ENCODE data around the gene RIMKLB. TPM values are rescaled to one million over a fixed set of nuclear protein-coding genes. Genes with fewer than 3 reads are reported as not detected.
A peak's percentile ranks its signal among the peaks of the same experiment; 100 is the strongest.
"Not testable (repeated sequence)": the region's sequence is repeated elsewhere in the genome, so short reads cannot be mapped to it uniquely, and the experiment has no call there.

The RIMKLB gene
- total RNA-seq, 2 experiments from 2014 or later: 1.1 to 2.1 TPM

- H3K36me3 Mint-ChIP-seq; DNase-seq; H3K27ac Mint-ChIP-seq; ATAC-seq; H3K4me1 Mint-ChIP-seq; H3K4me3 Mint-ChIP-seq; H3K27me3 Mint-ChIP-seq; H3K9me3 Mint-ChIP-seq (ENCODE audit: low read depth); CTCF ChIA-PET: not testable (repeated sequence)
These were observed 62.3 kb downstream of the RIMKLB start for GRCh38 chr12:8760076-8760475.

- H3K27ac Mint-ChIP-seq; CTCF ChIA-PET; H3K9me3 Mint-ChIP-seq (ENCODE audit: low read depth); H3K4me1 Mint-ChIP-seq; H3K27me3 Mint-ChIP-seq; ATAC-seq; DNase-seq; H3K4me3 Mint-ChIP-seq; H3K36me3 Mint-ChIP-seq: not testable (repeated sequence)
These were observed 64.9 kb downstream of the RIMKLB start for GRCh38 chr12:8762701-8763100.

- H3K27me3 Mint-ChIP-seq; ATAC-seq; H3K27ac Mint-ChIP-seq; H3K4me3 Mint-ChIP-seq; H3K36me3 Mint-ChIP-seq; H3K4me1 Mint-ChIP-seq; DNase-seq; H3K9me3 Mint-ChIP-seq (ENCODE audit: low read depth); CTCF ChIA-PET: not testable (repeated sequence)
These were observed 68.3 kb downstream of the RIMKLB start for GRCh38 chr12:8766121-8766520.

DNA sequence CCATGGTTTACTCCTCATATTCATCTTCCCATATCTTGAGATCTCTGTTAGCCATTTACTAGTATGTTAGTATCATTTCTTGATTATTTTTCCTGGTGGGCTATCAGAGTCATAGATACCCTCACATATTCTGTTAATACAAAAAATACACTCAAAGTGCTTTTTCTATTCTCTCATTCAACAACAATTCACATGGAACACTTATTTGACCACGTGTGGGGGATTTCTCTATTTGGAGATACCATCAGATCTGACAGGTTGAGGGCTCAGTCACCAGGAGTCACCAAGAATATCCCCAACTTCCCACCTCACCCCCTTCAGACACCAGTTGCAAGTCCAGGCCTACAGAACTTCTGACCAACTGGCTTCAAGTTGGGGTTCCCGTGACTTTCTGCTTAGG is 72.7 kb downstream of the RIMKLB start:
- Mint-ChIP-seq H3K27me3 (no peaks in the 10 kb centered on the region), H3K36me3 (no peaks in the 10 kb centered on the region)
- CTCF ChIA-PET: no interaction called here

GRCh38 chr12:8771072-8771471 is 73.3 kb downstream of the RIMKLB start:
- CTCF ChIA-PET: interaction anchor here (1.5 kb wide), 1 partner anchor 119 kb away, joined by 4 read pairs; no protein-coding TSS in a partner anchor
- Mint-ChIP-seq H3K27ac (no peak overlapping the region), H3K4me1 (no peaks in the 10 kb centered on the region), H3K9me3 (ENCODE audit: low read depth) (no peaks in the 10 kb centered on the region), H3K36me3 (no peaks in the 10 kb centered on the region), H3K4me3 (no peak overlapping the region), H3K27me3 (no peaks in the 10 kb centered on the region)
- ATAC-seq (no peak), DNase-seq (no peak)

More for the DNA sequence above, 72.7 kb downstream of the RIMKLB start:
- Mint-ChIP-seq H3K4me3 (no peak overlapping the region), H3K4me1 (no peaks in the 10 kb centered on the region), H3K9me3 (ENCODE audit: low read depth) (no peaks in the 10 kb centered on the region), H3K27ac (no peak overlapping the region)
- DNase-seq (no peak), ATAC-seq (no peak)

DNA sequence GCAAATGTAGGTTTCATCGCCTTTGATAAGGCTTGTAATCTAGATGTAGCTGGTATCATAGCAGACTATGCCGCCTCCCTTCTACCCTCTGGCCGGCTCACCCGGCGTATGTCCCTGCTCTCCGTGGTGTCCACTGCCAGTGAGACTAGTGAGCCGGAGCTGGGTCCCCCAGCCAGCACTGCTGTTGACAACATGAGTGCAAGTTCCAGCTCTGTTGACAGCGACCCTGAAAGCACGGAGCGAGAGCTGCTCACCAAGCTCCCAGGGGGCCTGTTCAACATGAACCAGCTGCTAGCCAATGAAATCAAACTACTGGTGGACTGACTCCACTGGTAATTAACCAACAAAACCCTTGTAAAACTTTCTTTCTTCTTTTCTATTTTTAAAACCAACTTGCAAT is 75.7 kb downstream of the RIMKLB start:
- ATAC-seq (no peak), DNase-seq (no peak)
- CTCF ChIA-PET: no interaction called here
- Mint-ChIP-seq H3K4me3 (no peak overlapping the region), H3K4me1 (no peaks in the 10 kb centered on the region), H3K9me3 (ENCODE audit: low read depth) (no peaks in the 10 kb centered on the region), H3K27me3 (no peaks in the 10 kb centered on the region), H3K27ac (no peak overlapping the region), H3K36me3 (no peaks in the 10 kb centered on the region)

GRCh38 chr12:8779281-8779680 is 81.5 kb downstream of the RIMKLB start:
- no peaks in the 10 kb centered on the region for H3K36me3 Mint-ChIP-seq
- no peak overlapping the region for H3K4me3 Mint-ChIP-seq
- DNase-seq: no peak
- CTCF ChIA-PET: interaction anchor here (1.1 to 2.3 kb wide), 2 partner anchors 111 to 129 kb away, joined by 3 to 6 read pairs; no protein-coding TSS in a partner anchor
- no peaks in the 10 kb centered on the region for H3K4me1 Mint-ChIP-seq
- no peaks in the 10 kb centered on the region for H3K27me3 Mint-ChIP-seq
- H3K27ac Mint-ChIP-seq: no peak overlapping the region
- ATAC-seq: no peak
- no peaks in the 10 kb centered on the region for H3K9me3 Mint-ChIP-seq (ENCODE audit: low read depth)

DNA sequence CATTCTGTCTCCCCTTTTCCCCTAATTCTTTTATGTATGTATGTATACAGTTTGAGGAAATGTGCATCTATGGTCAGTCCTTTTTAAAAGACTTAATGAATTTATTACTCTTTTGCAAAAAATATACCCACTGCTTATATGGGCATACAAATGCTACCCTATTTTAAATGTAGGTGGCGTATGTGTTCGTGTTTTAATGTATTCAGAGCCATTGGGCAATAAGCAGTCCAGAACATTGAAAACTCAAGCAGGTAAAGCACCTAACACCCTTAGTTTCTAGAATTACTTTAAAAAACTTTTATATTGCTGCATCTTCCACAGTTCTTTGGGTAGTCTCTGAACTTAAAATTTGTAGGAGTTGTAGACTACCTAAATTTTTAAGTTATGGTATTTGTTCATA is 82.1 kb downstream of the RIMKLB start:
- Mint-ChIP-seq H3K9me3 (ENCODE audit: low read depth) (no peaks in the 10 kb centered on the region), H3K27me3 (no peaks in the 10 kb centered on the region), H3K4me1 (no peaks in the 10 kb centered on the region), H3K27ac (no peak overlapping the region), H3K4me3 (no peak overlapping the region), H3K36me3 (no peaks in the 10 kb centered on the region)
- ATAC-seq: no peak
- CTCF ChIA-PET: interaction anchor here (1.1 to 2.3 kb wide), 2 partner anchors 110 to 128 kb away, joined by 3 to 6 read pairs; no protein-coding TSS in a partner anchor
- no peak for DNase-seq

DNA sequence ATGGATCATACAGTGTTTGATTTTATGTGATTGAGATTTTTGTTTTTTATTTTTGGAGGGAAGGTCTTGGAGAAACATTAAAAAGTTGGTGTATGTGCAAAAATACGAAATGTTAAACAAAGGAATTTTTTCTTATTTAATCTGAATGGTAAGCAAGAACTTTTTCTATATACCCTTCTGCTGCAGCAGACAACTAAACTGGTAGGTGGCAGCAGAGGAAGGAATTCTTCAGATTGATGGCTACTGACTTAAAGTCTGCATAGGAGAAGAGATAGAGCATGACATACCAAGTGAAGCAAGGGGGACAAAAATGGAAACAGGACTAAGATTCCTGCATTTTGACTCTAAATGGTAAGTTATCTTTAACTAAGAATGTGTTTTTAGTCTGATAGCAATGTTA is 82.6 kb downstream of the RIMKLB start:
- ATAC-seq (no peak), DNase-seq (no peak)
- Mint-ChIP-seq H3K27me3 (no peaks in the 10 kb centered on the region), H3K4me3 (no peak overlapping the region), H3K4me1 (no peaks in the 10 kb centered on the region), H3K36me3 (no peaks in the 10 kb centered on the region), H3K9me3 (ENCODE audit: low read depth) (no peaks in the 10 kb centered on the region), H3K27ac (no peak overlapping the region)
- CTCF ChIA-PET: interaction anchor here (2.3 kb wide), 1 partner anchor 110 kb away, joined by 6 read pairs; no protein-coding TSS in a partner anchor

DNA sequence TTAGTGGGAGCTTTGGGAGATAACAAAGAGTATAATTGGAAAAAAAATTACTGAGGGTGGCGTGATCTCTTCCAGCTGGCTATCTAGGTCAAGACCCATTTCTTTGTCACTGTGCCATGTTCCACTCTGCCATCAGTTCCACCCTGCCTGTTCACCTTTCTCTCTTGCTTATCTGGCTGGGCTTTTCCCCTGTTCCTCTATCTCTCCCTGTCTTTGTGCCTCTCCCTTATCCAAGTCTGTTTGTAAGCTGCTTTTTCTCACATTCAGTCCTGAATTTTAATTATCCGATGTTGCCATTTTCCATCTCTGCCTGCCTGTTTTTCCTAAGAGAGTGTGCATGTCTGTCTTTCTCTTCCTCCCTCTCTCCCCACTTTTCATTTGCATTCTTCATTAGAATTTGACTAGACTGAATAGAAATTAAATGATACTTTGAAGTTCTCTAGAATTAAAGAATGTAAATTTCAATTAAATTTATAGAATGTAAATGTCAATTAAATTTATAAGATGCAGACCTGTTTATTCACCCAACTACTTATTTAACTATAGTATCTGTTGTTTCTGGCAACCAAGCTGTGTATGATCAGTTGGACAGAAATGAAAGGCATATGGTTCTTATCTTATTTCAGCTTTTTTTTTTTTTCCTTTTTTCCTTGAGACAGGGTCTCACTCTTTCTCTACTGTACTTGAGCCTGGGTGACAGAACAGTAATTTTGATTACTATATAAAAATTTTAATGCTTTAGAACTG is 83.8 kb downstream of the RIMKLB start:
- ATAC-seq (no peak), DNase-seq (no peak)
- Mint-ChIP-seq H3K27me3 (no peaks in the 10 kb centered on the region), H3K36me3 (no peaks in the 10 kb centered on the region), H3K27ac (no peak overlapping the region), H3K9me3 (ENCODE audit: low read depth) (no peaks in the 10 kb centered on the region), H3K4me3 (no peak overlapping the region), H3K4me1 (no peaks in the 10 kb centered on the region)
- CTCF ChIA-PET: interaction anchor here (0.8 kb wide), 1 partner anchor 79 kb away, joined by 3 read pairs; no protein-coding TSS in a partner anchor

- no peaks in the 10 kb centered on the region for H3K9me3 Mint-ChIP-seq (ENCODE audit: low read depth)
- H3K36me3 Mint-ChIP-seq: no peaks in the 10 kb centered on the region
- no peak overlapping the region for H3K27ac Mint-ChIP-seq
- H3K27me3 Mint-ChIP-seq: no peaks in the 10 kb centered on the region
- CTCF ChIA-PET: no interaction called here
- H3K4me1 Mint-ChIP-seq: no peaks in the 10 kb centered on the region
- no peak for ATAC-seq
- H3K4me3 Mint-ChIP-seq: no peak overlapping the region
- no peak for DNase-seq
These were observed 86.6 kb downstream of the RIMKLB start for GRCh38 chr12:8784290-8784888.

- no peak overlapping the region for H3K4me3 Mint-ChIP-seq
- no peak overlapping the region for H3K27ac Mint-ChIP-seq
- DNase-seq (no peak), ATAC-seq (no peak)
- H3K27me3 Mint-ChIP-seq: no peaks in the 10 kb centered on the region
- H3K4me1 Mint-ChIP-seq: no peaks in the 10 kb centered on the region
- H3K9me3 Mint-ChIP-seq (ENCODE audit: low read depth): no peaks in the 10 kb centered on the region
- H3K36me3 Mint-ChIP-seq: no peaks in the 10 kb centered on the region
- CTCF ChIA-PET: no interaction called here
These were observed 87.7 kb downstream of the RIMKLB start for GRCh38 chr12:8785499-8785898.

DNA sequence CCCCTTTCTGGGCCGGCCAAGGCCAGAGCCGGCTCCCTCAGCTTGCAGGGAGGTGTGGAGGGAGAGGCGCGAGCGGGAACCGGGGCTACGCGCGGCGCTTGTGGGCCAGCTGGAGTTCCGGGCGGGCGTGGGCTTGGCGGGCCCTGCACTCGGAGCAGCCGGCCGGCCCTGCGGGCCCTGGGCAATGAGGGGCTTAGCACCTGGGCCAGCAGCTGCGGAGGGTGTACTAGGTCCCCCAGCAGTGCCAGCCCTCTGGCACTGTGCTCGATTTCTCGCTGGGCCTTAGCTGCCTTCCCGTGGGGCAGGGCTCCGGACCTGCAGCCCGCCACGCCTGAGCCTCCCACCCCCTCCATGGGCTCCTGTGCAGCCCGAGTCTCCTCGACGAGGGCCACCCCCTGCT is 89.4 kb downstream of the RIMKLB start:
- H3K27ac Mint-ChIP-seq; CTCF ChIA-PET; H3K27me3 Mint-ChIP-seq; H3K36me3 Mint-ChIP-seq; H3K4me1 Mint-ChIP-seq; DNase-seq; H3K4me3 Mint-ChIP-seq; H3K9me3 Mint-ChIP-seq (ENCODE audit: low read depth); ATAC-seq: not testable (repeated sequence)

- ATAC-seq; H3K4me1 Mint-ChIP-seq; H3K27me3 Mint-ChIP-seq; H3K9me3 Mint-ChIP-seq (ENCODE audit: low read depth); H3K36me3 Mint-ChIP-seq; CTCF ChIA-PET; DNase-seq: not testable (repeated sequence)
- peak overlapping the region; percentile 56 for H3K27ac Mint-ChIP-seq
- H3K4me3 Mint-ChIP-seq: peak overlapping the region; percentile 73
These were observed 90.9 kb downstream of the RIMKLB start for GRCh38 chr12:8788706-8789105.
